ENCODE measurements around the gene RAB18.

DNA sequence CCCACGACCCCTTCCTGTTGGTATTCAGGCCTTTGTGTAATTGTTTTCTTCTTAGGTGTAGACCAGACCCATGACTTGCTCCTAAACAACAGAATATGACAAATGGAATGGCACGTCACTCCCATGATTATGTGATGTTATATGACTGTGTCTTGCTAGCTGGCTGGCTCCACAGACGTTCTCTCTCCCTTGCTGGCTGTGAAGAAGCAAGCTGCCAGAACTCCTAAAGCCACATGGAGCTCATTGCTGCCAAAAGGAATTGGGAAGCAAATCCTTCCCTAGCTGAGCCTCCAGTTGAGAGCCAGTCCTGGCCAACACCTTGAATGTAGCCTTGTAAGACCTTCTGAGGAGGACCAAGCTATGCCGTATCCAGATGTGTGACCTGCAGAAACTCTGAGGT is 74.2 kb downstream of the RAB18 start:
- TF ChIP-seq, protein P1, sequence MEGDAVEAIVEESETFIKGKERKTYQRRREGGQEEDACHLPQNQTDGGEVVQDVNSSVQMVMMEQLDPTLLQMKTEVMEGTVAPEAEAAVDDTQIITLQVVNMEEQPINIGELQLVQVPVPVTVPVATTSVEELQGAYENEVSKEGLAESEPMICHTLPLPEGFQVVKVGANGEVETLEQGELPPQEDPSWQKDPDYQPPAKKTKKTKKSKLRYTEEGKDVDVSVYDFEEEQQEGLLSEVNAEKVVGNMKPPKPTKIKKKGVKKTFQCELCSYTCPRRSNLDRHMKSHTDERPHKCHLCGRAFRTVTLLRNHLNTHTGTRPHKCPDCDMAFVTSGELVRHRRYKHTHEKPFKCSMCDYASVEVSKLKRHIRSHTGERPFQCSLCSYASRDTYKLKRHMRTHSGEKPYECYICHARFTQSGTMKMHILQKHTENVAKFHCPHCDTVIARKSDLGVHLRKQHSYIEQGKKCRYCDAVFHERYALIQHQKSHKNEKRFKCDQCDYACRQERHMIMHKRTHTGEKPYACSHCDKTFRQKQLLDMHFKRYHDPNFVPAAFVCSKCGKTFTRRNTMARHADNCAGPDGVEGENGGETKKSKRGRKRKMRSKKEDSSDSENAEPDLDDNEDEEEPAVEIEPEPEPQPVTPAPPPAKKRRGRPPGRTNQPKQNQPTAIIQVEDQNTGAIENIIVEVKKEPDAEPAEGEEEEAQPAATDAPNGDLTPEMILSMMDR (conservative IDR thresholded peaks at IDR 0.05; ENCODE audit: low read length): no peak
- TF ChIP-seq EZH2phosphoT487 (IDR thresholded peaks at IDR 0.05; ENCODE audit: borderline replicate concordance): no peak
